GM12864 (cell line): Measurements from ENCODE around the gene PLCB4.

ENCODE experiments used
- DNase-seq: peaks from one replicate; pipeline ENCODE4 v3.0.0-alpha.2; 2011; ENCODE audit warnings: low read depth
- H3K4me3 ChIP-seq: 2 replicates; pipeline ENCODE4 v1.5.1; 2011; ENCODE audit warnings: mild to moderate bottlenecking, low read depth, low read length, control low read depth
- CTCF ChIP-seq: IDR thresholded peaks from 2 replicates; pipeline ENCODE4 v1.5.1; 2011; ENCODE audit warnings: low read depth, mild to moderate bottlenecking, moderate library complexity, low read length, control low read depth, inconsistent platforms; ENCODE audit errors: missing control alignments

Gene PLCB4

GRCh38 chr20:9439806-9440205 lies 370.9 kb downstream of the PLCB4 start:
- no peak for TF ChIP-seq CTCF
- no peak for DNase-seq
- no peak overlapping the region for H3K4me3 ChIP-seq

GRCh38 chr20:9440892-9441291 lies 372.0 kb downstream of the PLCB4 start:
- H3K4me3 ChIP-seq = no peak overlapping the region
- DNase-seq = no peak
- TF ChIP-seq CTCF = no peak

GRCh38 chr20:9441948-9442347 lies 373.1 kb downstream of the PLCB4 start:
- no peak for TF ChIP-seq CTCF
- no peak overlapping the region for H3K4me3 ChIP-seq
- DNase-seq = peak; percentile 4

GRCh38 chr20:9442858-9443257 lies 374.0 kb downstream of the PLCB4 start:
- no peak overlapping the region for H3K4me3 ChIP-seq
- peak; percentile 34 for DNase-seq
- no peak for TF ChIP-seq CTCF

- no peak for DNase-seq
- H3K4me3 ChIP-seq = no peak overlapping the region
- no peak for TF ChIP-seq CTCF
Observed at GRCh38 chr20:9444921-9445320, 376.0 kb downstream of the PLCB4 start.

GRCh38 chr20:9447182-9447581 lies 378.3 kb downstream of the PLCB4 start:
- TF ChIP-seq CTCF = no peak
- DNase-seq = no peak
- no peak overlapping the region for H3K4me3 ChIP-seq

- H3K4me3 ChIP-seq = no peak overlapping the region
- DNase-seq = no peak
- no peak for TF ChIP-seq CTCF
Observed at GRCh38 chr20:9453201-9453600, 384.3 kb downstream of the PLCB4 start.
